HEK293 (cell line): ENCODE results near the gene CELSR1.
A peak's percentile ranks its signal among the peaks of the same experiment; 100 is the strongest.

Experiments used
- CTCF ChIA-PET: fragments of 350-600 bp; formaldehyde crosslinking; extraction: SDS; loops from one replicate; lab custom pipeline; 2021; ENCODE audit warnings: antibody characterized with exemption; lab: Yijun Ruan, JAX
- POLR2A ChIA-PET: fragments of 300-600 bp; formaldehyde crosslinking; extraction: SDS; loops from one replicate; lab custom pipeline; 2020; ENCODE audit warnings: antibody characterized with exemption, inconsistent platforms; lab: Yijun Ruan, JAX
- H3K27ac ChIP-seq: fragments of 200-500 bp; sonication (Bioruptor generic); 2 replicates; pipeline ENCODE4 v1.5.1; 2014; ENCODE audit warnings: low read depth, low read length, control low read depth, inconsistent platforms; ENCODE audit errors: extremely low read depth
- H3K36me3 ChIP-seq, 2 experiments: fragments of 200-500 bp in 1 of 2; sonication (Bioruptor generic) in 1 of 2; 1 replicate in 1 of 2; 2 replicates in 1 of 2; pipeline ENCODE4 v1.5.1; 2014 to 2017; ENCODE audit warnings: inconsistent platforms in 2 of 2, low read length in 2 of 2; ENCODE audit not compliant: control insufficient read depth in 2 of 2, insufficient read depth in 1 of 2
- H3K4me1 ChIP-seq: fragments of 200-500 bp; sonication (Bioruptor generic); 2 replicates; pipeline ENCODE4 v1.5.1; 2014; ENCODE audit warnings: mild to moderate bottlenecking, low read length, inconsistent platforms; ENCODE audit not compliant: control insufficient read depth, insufficient read depth
- H3K4me3 ChIP-seq: 2 replicates; pipeline ENCODE4 v1.5.1; 2011; ENCODE audit warnings: low read depth, mild to moderate bottlenecking, control low read depth, low read length, moderate library complexity
- H3K9me3 ChIP-seq: fragments of 200-500 bp; sonication (Bioruptor generic); 2 replicates; pipeline ENCODE4 v1.5.1; 2014; ENCODE audit warnings: low read depth, low read length, inconsistent platforms; ENCODE audit not compliant: control insufficient read depth, insufficient read depth
- ATF2 ChIP-seq: fragments of 450-650 bp; formaldehyde crosslinking; IDR thresholded peaks from 2 replicates; pipeline ENCODE4 v1.5.1; 2016; ENCODE audit warnings: missing biosample characterization, missing genetic modification characterization, low read depth
- GLI2 ChIP-seq: fragments of 450-650 bp; formaldehyde crosslinking; IDR thresholded peaks from 2 replicates; pipeline ENCODE4; 2017; ENCODE audit warnings: missing biosample characterization, missing genetic modification characterization, low read depth, borderline replicate concordance
- GLI4 ChIP-seq: fragments of 450-650 bp; formaldehyde crosslinking; IDR thresholded peaks from 2 replicates; pipeline ENCODE4 v1.5.1; 2016; ENCODE audit warnings: missing biosample characterization, missing genetic modification characterization
- PRDM1 ChIP-seq: fragments of 450-650 bp; formaldehyde crosslinking; IDR thresholded peaks from 2 replicates; pipeline ENCODE4; 2016; ENCODE audit warnings: missing biosample characterization, missing genetic modification characterization
- PRDM2 ChIP-seq: fragments of 450-650 bp; formaldehyde crosslinking; IDR thresholded peaks from 2 replicates; pipeline ENCODE4 v1.5.1; 2016; ENCODE audit warnings: missing biosample characterization, missing genetic modification characterization, borderline replicate concordance
- RBAK ChIP-seq: fragments of 450-650 bp; formaldehyde crosslinking; IDR thresholded peaks from 2 replicates; pipeline ENCODE4 v1.5.1; 2016; ENCODE audit warnings: missing biosample characterization, missing genetic modification characterization
- WT1 ChIP-seq: fragments of 450-650 bp; formaldehyde crosslinking; IDR thresholded peaks from 2 replicates; pipeline ENCODE4 v1.5.1; 2016; ENCODE audit warnings: missing biosample characterization, missing genetic modification characterization
- ZBTB11 ChIP-seq: fragments of 450-650 bp; formaldehyde crosslinking; conservative IDR thresholded peaks from 2 replicates; pipeline ENCODE4 v1.5.1; 2016; ENCODE audit warnings: low read depth, missing biosample characterization, missing genetic modification characterization
- ZNF274 ChIP-seq, 2 experiments: fragments of 200-500 bp in 1 of 2; fragments of 450-650 bp in 1 of 2; sonication (Bioruptor generic) in 1 of 2; formaldehyde crosslinking in 1 of 2; IDR thresholded peaks; 2 replicates each; pipeline versions ENCODE4 v1.5.1 to v1.6.1; 2014 to 2016; ENCODE audit warnings: borderline replicate concordance in 1 of 2, inconsistent platforms in 1 of 2, low read length in 1 of 2, missing biosample characterization in 1 of 2, missing genetic modification characterization in 1 of 2
- ZNF341 ChIP-seq: fragments of 450-650 bp; formaldehyde crosslinking; IDR thresholded peaks from 2 replicates; pipeline ENCODE4; 2016; ENCODE audit warnings: low read depth, missing biosample characterization, missing genetic modification characterization
- ZNF398 ChIP-seq: fragments of 450-650 bp; formaldehyde crosslinking; IDR thresholded peaks from 2 replicates; pipeline ENCODE4 v1.5.1; 2017; ENCODE audit warnings: missing biosample characterization, missing genetic modification characterization
- ZNF423 ChIP-seq: fragments of 450-650 bp; formaldehyde crosslinking; IDR thresholded peaks from 2 replicates; pipeline ENCODE4 v1.5.1; 2016; ENCODE audit warnings: missing biosample characterization, missing genetic modification characterization
- ZNF433 ChIP-seq: fragments of 450-650 bp; formaldehyde crosslinking; IDR thresholded peaks from 2 replicates; pipeline ENCODE4 v1.5.1; 2016; ENCODE audit warnings: missing biosample characterization, missing genetic modification characterization, low read depth
- ZNF654 ChIP-seq: fragments of 450-650 bp; formaldehyde crosslinking; IDR thresholded peaks from 2 replicates; pipeline ENCODE4 v1.5.1; 2016; ENCODE audit warnings: low read depth, missing biosample characterization, missing genetic modification characterization
- ZXDB ChIP-seq: fragments of 450-650 bp; formaldehyde crosslinking; IDR thresholded peaks from 2 replicates; pipeline ENCODE4 v1.5.1; 2016; ENCODE audit warnings: missing biosample characterization, missing genetic modification characterization

The CELSR1 gene

GRCh38 chr22:46504584-46504983, 32.8 kb downstream of the CELSR1 start (continued):
- TF ChIP-seq ZNF433 (tag by site-specific recombination) (no peak), ZNF341 (tag by site-specific recombination) (no peak), ZBTB11 (no peak), GLI2 (tag by site-specific recombination) (no peak), RBAK (tag by site-specific recombination) (no peak), PRDM2 (tag by site-specific recombination) (no peak), ZNF654 (no peak), ZNF274 (IDR thresholded peaks at IDR 0.05; ENCODE audit: low read length) (no peak), ZNF274 (tag by site-specific recombination; IDR thresholded peaks at IDR 0.05; ENCODE audit: borderline replicate concordance) (no peak), ZNF423 (tag by site-specific recombination) (no peak)
- TF ChIP-seq, all 188 proteins: peak for 0

- H3K27ac ChIP-seq, result no peak overlapping the region
- H3K36me3 ChIP-seq, result no peaks in the 10 kb centered on the region
- H3K9me3 ChIP-seq, result no peaks in the 10 kb centered on the region
- H3K4me1 ChIP-seq, result no peaks in the 10 kb centered on the region; the same call in 1 of the 2 replicates
- CTCF ChIA-PET, result no interaction called here
- no peak overlapping the region for H3K4me3 ChIP-seq
- POLR2A ChIA-PET, result no interaction called here
- TF ChIP-seq WT1 (0 out of 2 replicates have a peak, but pooled peaks have one; percentile 39), GLI2 (tag by site-specific recombination) (no peak), ZXDB (tag by site-specific recombination) (no peak), ZNF398 (tag by site-specific recombination) (peak; percentile 63), ATF2 (tag by site-specific recombination) (no peak), GLI4 (tag by site-specific recombination) (no peak), PRDM1 (peak; percentile 79)
- TF ChIP-seq, all 188 proteins: peak for 3
Observed at GRCh38 chr22:46502440-46503175, 34.8 kb downstream of the CELSR1 start.
